Measurements from ENCODE around the gene MYL2. TPM values are rescaled to one million over a fixed set of nuclear protein-coding genes. Genes with fewer than 3 reads are reported as not detected.

MYL2 gene
- total and polyA plus RNA-seq, 9 of the 15 experiments (the other 6 are each of a cell fraction or from before 2014, with no cell fraction given): not detected

- ChIA-PET CTCF (ENCODE audit: low intra/inter-chr PET ratio) (no interaction called here), POLR2A (no interaction called here)
- ATAC-seq: no peak
- TF ChIP-seq ZKSCAN1 (IDR thresholded peaks at IDR 0.05; ENCODE audit: low read depth, low read length): peak; percentile 60; the same call in 1 of the 2 replicates
- no peak for TF ChIP-seq ZZZ3 (IDR thresholded peaks at IDR 0.05)
- 23% methylated on average over 16 of the region's 16 CpGs for WGBS (ENCODE audit: insufficient coverage, low coverage, missing lambda C conversion rate)
- no TSS peak for BruUV-seq (replicated peaks)
- H3K9me3 ChIP-seq (replicated peaks; ENCODE audit: control insufficient read depth, insufficient read depth, low read depth, low read length): no peaks in the 10 kb centered on the region
- H3K27ac ChIP-seq (ENCODE audit: extremely low read depth, low read depth, low read length): no peak overlapping the region
- H2AFZ ChIP-seq (ENCODE audit: low read depth, low read length): no peak overlapping the region
- intact Hi-C loops (cut with micrococcal nuclease) (no loop called here), in situ Hi-C loops (cut with MboI) (loop anchor here (10.0 kb wide), 1 partner anchor 381 kb away; no protein-coding TSS in a partner anchor)
- no peak for DNase-seq (ENCODE audit: extremely low read depth in 1 of 4, low spot score in 3 of 4)
- H3K36me3 ChIP-seq (ENCODE audit: control insufficient read depth, insufficient read depth, low read length): no peaks in the 10 kb centered on the region
- no peak for FAIRE-seq
- H3K9me1 ChIP-seq (ENCODE audit: control insufficient read depth, insufficient read depth, low read length): no peaks in the 10 kb centered on the region
- H3K27me3 ChIP-seq (ENCODE audit: control insufficient read depth in 2 of 2, insufficient read depth in 2 of 2, low read length in 2 of 2): peaks cover 4 to 28% of the 10 kb centered on the region in 2 experiments; a peak in 3 of 5 replicates
- no peaks in the 10 kb centered on the region for H3K79me2 ChIP-seq (ENCODE audit: control insufficient read depth, insufficient read depth, low read length)
- no peak overlapping the region for H3K4me3 ChIP-seq
- H4K20me1 ChIP-seq (replicated peaks; ENCODE audit: control insufficient read depth, insufficient read depth, low read length): no peaks in the 10 kb centered on the region
- H3K9ac ChIP-seq (ENCODE audit: insufficient read depth in 1 of 2, low read depth in 2 of 2, low read length in 2 of 2): no peak overlapping the region
- no peak overlapping the region for H3K4me2 ChIP-seq (ENCODE audit: insufficient read depth, low read length)
- peaks cover 0 to 9% of the 10 kb centered on the region in 2 experiments; a peak in 2 of 5 replicates for H3K4me1 ChIP-seq (replicated peaks in 1 of 2; ENCODE audit: control insufficient read depth in 2 of 2, insufficient read depth in 2 of 2, low read length in 2 of 2)
These were observed 13.1 kb upstream of the MYL2 start for GRCh38 chr12:110933326-110933974.

DNA sequence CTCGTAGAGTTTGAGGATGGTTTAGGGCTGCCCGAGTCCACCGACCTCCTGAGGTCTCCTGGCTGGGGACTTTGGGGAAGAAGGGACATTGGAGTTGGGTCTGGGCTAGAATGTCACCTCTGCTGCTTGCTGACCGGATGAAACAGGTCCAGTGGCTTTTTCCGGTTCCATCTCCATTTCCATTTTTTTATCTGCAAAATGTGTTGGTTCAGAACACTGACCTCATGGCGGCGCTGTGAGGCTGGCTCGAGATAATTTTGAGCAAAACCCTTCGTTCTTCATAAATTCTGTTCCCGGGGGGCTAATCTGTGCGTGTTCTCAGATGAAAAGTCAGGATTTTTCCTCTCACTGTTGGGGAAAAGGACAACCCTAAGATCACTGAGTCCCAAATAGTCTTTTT, 11.7 kb upstream of the MYL2 start:
- FAIRE-seq: peak; percentile 74
- Histone ChIP-seq H3K9me1 (ENCODE audit: control insufficient read depth, insufficient read depth, low read length) (no peaks in the 10 kb centered on the region), H3K4me3 (no peak overlapping the region), H3K27ac (ENCODE audit: extremely low read depth, low read depth, low read length) (no peak overlapping the region), H3K9me3 (replicated peaks; ENCODE audit: control insufficient read depth, insufficient read depth, low read depth, low read length) (no peaks in the 10 kb centered on the region), H4K20me1 (replicated peaks; ENCODE audit: control insufficient read depth, insufficient read depth, low read length) (no peaks in the 10 kb centered on the region), H3K79me2 (ENCODE audit: control insufficient read depth, insufficient read depth, low read length) (no peaks in the 10 kb centered on the region), H2AFZ (ENCODE audit: low read depth, low read length) (no peak overlapping the region), H3K4me2 (ENCODE audit: insufficient read depth, low read length) (no peak overlapping the region), H3K9ac (ENCODE audit: insufficient read depth in 1 of 2, low read depth in 2 of 2, low read length in 2 of 2) (no peak overlapping the region), H3K36me3 (ENCODE audit: control insufficient read depth, insufficient read depth, low read length) (no peaks in the 10 kb centered on the region), H3K4me1 (replicated peaks in 1 of 2; ENCODE audit: control insufficient read depth in 2 of 2, insufficient read depth in 2 of 2, low read length in 2 of 2) (peaks cover 0 to 7% of the 10 kb centered on the region in 2 experiments; a peak in 2 of 5 replicates), H3K27me3 (ENCODE audit: control insufficient read depth in 2 of 2, insufficient read depth in 2 of 2, low read length in 2 of 2) (peaks cover 4 to 28% of the 10 kb centered on the region in 2 experiments; a peak in 3 of 5 replicates)
- in situ Hi-C loops (cut with MboI): loop anchor here (10.0 kb wide), 1 partner anchor 383 kb away; no protein-coding TSS in a partner anchor
- peak in 2 of 4 experiments; percentile 17 to 30 for DNase-seq (ENCODE audit: extremely low read depth in 1 of 4, low spot score in 3 of 4)
- WGBS (ENCODE audit: insufficient coverage, low coverage, missing lambda C conversion rate): 8% methylated on average over 11 of the region's 11 CpGs
- ATAC-seq: peak; percentile 51; the same call in 2 of the 3 replicates
- ChIA-PET POLR2A (interaction anchor here (0.5 kb wide), 1 partner anchor 445 kb away, joined by 3 read pairs; no protein-coding TSS in a partner anchor), CTCF (ENCODE audit: low intra/inter-chr PET ratio) (no interaction called here)
- BruUV-seq (replicated peaks): no TSS peak
- intact Hi-C loops (cut with micrococcal nuclease): no loop called here
- TF ChIP-seq TRIM24 (IDR thresholded peaks at IDR 0.05) (no peak), KDM2B (CRISPR knock-in tag; IDR thresholded peaks at IDR 0.05) (no peak), ZBTB1 (CRISPR knock-in tag; IDR thresholded peaks at IDR 0.05; ENCODE audit: borderline replicate concordance, low read depth) (no peak), ZNF384 (IDR thresholded peaks at IDR 0.05; ENCODE audit: low read depth, low read length) (0 out of 2 replicates have a peak, but pooled peaks have one; percentile 41), CTCF (IDR thresholded peaks at IDR 0.05 in 2 of 3, conservative IDR thresholded peaks at IDR 0.05 in 1 of 3; ENCODE audit: insufficient read depth in 2 of 3, low read depth in 1 of 3, low read length in 3 of 3) (peak; percentile 62 to 68 (median 64))
